NAMALWA (cell line): ENCODE data around the gene NAT8.
"Not testable (repeated sequence)": the region's sequence is repeated elsewhere in the genome, so short reads cannot be mapped to it uniquely, and the experiment has no call there.

Experiments
- DNase-seq: peaks from one replicate; pipeline ENCODE4 v3.0.0-alpha.2; 2015; ENCODE audit warnings: low spot score

NAT8 gene

DNA sequence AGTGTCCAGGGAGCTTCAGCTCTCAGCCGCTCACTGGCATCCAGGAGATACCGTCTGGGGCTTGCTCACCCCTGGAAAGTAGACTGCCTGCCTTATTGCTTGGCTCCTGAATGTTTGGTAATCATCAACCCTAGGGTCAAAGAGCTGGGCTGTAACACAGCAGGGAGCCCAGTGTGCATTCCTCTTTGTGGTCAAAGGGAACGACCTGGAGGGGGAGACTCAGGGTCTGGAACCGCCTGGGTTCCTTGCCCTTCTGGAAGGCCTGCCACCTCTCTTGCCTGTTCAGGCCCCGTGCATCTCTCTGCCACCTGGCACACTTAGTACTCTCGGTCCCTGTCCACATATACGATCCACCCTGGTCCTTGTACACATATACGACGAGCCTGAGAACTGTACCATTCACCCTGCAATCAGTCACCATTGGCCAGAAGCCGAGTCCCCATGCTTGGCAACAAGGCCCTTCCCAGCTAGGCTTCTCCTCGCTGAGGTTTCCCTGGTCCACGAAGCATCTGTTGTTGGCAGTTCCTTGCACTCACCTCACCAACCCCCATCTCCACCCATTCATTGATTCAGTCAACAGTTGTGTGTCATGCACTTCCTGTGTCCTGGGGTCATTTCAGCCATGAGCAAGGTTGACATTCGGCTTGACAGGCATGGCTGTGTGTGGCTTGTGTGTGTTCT is at the start of gene NAT8:
Gene NAT8 (minus strand): TSS at position 85 of the 681 bp plus-strand sequence. CDS start 794 bp downstream, outside the sequence.
- no peak for DNase-seq

DNA sequence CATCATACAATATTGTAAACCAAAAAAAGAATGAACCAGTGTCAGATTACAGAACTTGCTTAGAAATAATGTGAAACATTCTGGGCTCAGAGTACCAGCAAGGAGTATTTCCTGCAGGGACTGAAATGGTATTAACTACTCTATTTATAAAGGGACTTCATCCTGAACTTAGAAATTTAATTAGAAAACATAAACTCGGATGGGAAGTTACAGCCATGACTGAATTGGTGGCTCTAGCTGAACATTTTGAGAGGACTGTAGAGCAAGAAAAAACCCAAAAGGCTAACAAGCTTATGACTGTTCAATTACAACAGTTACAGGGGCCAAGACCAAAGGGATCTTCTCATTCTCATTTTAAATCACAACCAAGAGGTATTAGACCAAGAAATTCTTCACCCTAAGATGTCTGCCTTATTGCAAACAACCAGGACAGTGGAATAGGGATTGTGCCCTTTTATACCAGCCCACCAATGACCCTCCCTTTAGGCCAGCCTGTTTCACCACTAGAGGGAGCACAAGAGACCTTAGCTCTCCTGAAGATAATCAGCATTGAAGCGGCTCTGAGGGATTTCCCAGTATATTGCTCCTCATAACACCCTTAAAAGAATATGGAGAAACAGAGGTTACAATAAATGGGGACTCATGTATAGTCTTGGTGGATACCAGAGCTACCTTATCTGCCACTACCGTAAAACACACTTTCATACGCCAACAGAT is 48.3 kb upstream of the NAT8 start:
- DNase-seq: peak; percentile 60

- not testable (repeated sequence) for DNase-seq
Observed at GRCh38 chr2:73688494-73688893, 46.3 kb upstream of the NAT8 start.

- DNase-seq: no peak
Observed at GRCh38 chr2:73685764-73686438, 43.7 kb upstream of the NAT8 start.

DNA sequence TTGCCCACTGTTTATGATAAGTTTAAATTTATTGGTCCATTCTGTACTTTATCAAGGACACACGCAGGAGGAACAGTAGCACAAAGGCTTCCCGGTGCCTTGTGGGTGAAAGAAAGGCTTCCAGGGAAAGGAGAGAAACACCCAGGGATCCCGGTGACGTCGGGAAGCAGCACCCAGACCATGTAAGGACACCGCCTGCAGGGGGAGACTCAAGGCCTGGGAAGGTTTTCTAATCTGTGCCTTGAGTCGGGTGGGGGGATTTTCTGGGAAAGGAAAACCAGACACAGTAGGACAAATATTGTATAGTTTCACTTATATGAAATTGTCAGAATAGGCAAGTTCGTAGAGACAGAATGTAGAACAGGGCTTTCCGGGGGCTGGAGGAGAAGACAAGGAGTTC is 42.7 kb upstream of the NAT8 start:
- DNase-seq: not testable (repeated sequence)

DNA sequence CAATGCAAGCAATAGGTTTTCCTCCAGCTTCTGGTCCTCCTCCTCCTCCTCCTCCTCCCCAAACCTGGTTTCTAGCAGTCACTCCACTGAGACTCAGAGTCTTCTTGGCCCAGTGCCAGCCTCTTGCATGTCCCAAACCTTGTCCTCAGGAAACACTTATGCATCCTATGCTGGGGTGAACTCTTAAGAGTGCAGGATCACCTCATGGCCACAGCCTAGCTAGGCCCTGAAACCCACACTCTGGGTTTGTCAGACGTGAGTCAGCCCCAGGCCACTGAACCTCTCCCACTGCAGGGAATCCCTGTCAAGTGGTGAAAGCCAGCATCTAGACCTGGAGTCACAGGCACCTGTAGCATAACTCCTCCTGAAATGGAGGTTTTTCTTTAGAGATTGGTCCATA is 42.1 kb upstream of the NAT8 start:
- not testable (repeated sequence) for DNase-seq

- DNase-seq: peak; percentile 69
Observed at GRCh38 chr2:73679951-73680571, 37.8 kb upstream of the NAT8 start.

DNA sequence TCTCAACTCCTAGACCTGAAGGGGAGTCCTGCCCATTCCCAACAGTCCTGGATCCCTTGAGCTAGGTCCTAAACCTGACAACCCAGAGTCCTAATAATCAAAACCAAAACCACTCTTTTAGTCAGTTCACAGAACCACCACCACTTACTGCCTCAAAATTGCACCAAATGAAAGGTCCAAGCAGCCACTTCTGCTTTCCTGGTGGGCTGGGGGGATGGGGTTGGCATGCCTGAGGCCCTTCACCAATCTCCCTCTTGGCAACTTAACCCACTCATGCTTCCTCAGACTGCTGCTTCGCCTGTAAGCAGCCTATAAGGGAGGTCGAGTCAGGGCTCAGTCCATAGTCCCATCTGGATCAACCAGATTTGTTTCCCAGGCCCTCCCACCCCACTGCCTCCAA is 37.0 kb upstream of the NAT8 start:
- not testable (repeated sequence) for DNase-seq

GRCh38 chr2:73678008-73678407 is 35.8 kb upstream of the NAT8 start:
- DNase-seq: not testable (repeated sequence)

DNA sequence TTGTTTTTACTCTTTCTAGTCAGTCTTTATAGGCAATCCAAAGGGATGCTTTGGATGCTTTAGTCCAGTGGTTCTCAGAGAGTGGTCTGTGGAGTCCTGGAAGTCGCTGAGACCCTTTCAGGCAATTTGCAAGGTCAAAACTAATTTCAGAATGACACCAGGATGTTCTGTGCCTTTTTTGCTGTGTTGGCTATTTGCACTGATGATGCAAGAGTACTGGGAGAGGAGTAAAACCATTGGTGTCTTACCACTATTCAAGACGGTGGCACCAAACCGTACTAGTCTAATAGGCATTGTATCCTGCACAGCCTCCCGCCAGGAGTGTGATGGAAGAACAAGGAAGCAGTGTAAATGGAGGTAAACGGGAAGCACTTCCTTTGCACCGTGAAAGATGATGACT is 34.0 kb upstream of the NAT8 start:
- not testable (repeated sequence) for DNase-seq

DNA sequence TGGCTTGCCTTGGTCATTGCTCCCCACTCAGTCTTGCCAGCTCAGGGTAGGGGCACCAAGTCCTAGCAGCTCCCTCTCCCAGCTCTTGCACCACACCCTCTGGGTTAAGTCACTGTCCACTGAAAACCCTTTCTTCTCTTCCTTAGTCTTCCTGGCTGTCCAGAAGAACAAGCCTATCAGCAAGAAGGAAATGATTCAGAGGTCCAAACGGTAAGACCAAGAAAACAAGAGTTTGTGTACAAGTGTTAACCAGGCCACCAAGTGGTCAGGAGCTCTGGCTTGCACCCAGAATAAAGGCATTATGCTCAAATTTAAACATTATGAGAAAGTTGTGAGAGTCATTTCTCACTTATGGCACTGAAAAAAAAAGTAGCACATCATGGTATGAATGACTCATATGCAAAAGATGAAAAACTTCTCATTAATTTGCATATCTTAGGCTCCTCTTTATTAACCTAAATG is 32.5 kb upstream of the NAT8 start:
- not testable (repeated sequence) for DNase-seq

DNA sequence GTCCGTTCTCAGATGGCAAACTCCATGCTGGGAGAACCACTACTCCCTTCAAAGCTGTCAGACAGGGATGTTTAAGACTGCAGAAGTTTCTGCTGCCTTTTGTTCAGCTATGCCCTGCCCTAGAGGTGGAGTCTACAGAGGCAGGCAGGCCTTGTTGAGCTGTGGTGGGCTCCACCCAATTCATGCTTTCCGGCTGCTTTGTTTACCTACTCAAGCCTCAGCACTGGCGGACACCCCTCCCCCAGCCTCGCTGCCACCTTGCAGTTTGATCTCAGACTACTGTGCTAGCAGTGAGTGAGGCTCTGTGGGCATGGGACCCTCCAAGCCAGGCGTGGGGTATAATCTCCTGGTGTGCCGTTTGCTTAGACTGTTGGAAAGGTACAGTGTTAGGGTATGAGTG is 27.8 kb upstream of the NAT8 start:
- DNase-seq: not testable (repeated sequence)

DNA sequence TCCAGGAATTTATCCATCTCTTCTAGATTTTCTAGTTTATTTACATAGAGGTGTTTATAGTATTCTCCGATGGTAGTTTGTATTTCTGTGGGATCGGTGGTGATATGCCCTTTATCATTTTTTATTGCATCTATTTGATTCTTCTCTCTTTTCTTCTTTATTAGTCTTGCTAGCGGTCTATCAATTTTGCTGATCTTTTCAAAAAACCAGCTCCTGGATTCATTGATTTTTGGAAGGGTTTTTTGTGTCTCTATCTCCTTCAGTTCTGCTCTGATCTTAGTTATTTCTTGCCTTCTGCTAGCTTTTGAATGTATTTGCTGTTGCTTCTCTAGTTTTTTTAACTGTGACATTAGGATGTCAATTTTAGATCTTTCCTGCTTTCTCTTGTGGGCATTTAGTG is 25.0 kb upstream of the NAT8 start:
- DNase-seq: not testable (repeated sequence)

GRCh38 chr2:73654175-73654574 is 12.0 kb upstream of the NAT8 start:
- DNase-seq: no peak

GRCh38 chr2:73652348-73652747 is 10.1 kb upstream of the NAT8 start:
- no peak for DNase-seq

DNA sequence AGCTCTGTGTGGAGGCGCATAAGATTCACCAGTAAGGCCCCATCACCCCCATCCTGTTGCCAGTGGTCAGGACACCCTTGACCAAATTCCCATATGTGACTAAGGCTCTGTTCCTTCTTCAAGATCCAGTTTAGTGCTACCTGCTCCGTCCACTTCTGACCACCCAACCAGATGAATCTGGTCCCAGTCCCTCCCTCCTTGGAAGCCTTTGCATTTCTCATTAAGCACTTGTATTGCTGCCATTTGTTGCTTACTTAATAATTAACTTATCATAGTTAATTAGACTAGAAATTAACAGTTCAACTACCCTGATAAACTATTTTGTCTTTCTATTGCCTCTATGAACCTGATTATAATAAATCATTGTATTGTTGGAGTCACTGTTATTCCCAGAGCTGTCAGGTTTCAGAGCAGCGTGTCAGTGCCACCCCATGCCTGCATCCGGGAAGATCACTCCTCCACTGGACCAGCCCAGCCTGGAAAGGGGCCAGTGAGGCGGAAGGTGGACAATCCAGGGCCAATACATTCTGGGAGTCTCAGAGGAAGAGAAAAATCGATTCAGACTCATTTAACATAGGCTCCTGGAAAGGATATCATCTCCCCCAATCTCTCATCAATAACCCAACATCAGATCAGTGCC is 9.5 kb upstream of the NAT8 start:
- no peak for DNase-seq

DNA sequence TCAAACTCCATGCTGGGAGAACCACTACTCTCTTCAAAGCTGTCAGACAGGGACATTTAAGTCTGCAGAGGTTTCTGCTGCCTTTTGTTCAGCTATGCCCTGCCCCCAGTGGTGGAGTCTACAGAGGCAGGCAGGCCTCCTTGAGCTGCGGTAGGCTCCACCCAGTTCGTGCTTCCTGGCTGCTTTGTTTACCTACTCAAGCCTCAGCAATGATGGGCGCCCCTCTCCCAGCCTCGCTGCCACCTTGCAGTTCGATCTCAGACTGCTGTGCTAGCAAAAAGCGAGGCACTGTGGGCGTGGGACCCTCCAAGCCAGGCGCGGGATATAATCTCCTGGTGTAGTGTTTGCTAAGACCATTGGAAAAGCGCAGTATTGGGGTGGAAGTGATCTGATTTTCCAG is 5.5 kb upstream of the NAT8 start:
- not testable (repeated sequence) for DNase-seq

- no peak for DNase-seq
Observed at GRCh38 chr2:73641767-73642062, 507 bp downstream of the NAT8 start.

DNA sequence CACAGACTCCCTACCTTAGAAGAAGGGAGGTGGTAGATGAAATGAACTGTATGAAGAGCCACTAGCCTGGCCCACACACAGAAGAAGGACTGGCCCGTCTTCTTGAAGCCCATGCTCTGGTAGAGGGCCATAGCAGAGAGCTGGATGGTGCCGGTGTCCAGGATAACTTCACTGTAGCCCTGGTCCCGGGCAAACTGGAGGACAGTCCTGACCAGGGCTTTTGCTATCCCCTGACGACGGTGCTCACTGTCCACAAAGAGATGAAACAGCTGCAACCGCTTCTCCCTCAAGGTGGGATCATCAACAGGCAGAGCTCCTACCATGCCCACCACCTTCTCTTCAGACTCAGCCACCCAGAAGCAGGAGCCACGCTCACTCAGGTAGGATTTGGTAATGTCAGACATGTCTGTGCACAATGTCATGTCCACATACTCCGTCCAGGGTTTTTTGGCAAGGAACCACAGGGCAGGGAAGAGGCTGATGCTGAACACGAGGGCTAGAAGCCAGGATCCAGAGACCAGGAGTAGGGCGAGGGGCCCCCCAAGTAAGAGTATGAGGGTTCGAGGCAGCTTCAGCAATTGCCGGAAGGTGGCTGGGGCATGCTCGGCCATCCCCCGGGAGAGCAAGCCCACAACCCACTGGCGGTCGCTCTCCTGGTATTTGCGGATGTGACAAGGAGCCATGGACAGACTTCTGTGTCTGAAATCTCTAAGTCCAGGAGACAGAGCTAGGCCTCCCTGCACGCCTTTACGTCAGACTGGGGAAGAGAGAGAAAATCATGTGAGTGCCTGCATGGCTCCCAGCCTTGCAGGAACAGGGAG is 1.1 kb downstream of the NAT8 start:
- no peak for DNase-seq

GRCh38 chr2:73640511-73640911 is 1.7 kb downstream of the NAT8 start:
- no peak for DNase-seq

DNA sequence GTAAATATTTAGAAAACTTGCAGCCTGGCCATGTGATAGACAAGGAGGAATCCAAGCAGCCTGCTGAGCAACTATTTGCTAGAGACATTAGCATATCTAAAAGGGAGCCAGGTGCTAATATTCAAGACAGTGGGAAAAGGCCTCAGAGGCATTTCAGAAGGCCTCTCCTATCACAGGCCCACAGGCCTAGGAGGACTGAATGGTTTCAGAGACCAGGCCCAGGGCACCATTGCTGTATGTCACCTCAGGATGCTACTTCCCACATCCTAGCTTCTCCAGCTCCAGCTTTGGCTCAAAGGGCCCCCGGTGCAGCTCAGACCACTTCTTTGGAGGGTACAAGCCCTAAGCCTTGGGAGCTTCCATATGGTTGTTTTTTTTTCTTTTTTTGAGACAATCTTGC is 3.8 kb downstream of the NAT8 start:
- DNase-seq: no peak
